Liver (tissue), 9 donors: ENCODE results near the gene AHNAK2. TPM values are rescaled to one million over a fixed set of nuclear protein-coding genes. Genes with fewer than 3 reads are reported as not detected.

ENCODE experiments used
- DNase-seq: peaks from one replicate; pipeline ENCODE4 v3.0.0-alpha.2; 2017; ENCODE audit warnings: low spot score
- H3K27ac ChIP-seq, 2 donors: one replicate each; pipeline ENCODE4 v1.7.0; 2013; ENCODE audit warnings: inconsistent platforms in 2 of 2, low read length in 2 of 2, control low read depth in 1 of 2, low read depth in 1 of 2, mild to moderate bottlenecking in 1 of 2
- H3K27me3 ChIP-seq, 4 donors: one replicate each; pipeline versions ENCODE4 v1.6.1 to v1.7.0; 2013; ENCODE audit warnings: low read length in 3 of 4, inconsistent platforms in 1 of 4, mild to moderate bottlenecking in 1 of 4, moderate library complexity in 1 of 4; ENCODE audit not compliant: control insufficient read depth in 4 of 4, insufficient read depth in 4 of 4
- H3K36me3 ChIP-seq, 4 donors: one replicate each; pipeline versions ENCODE4 v1.6.1 to v1.7.0; 2013; ENCODE audit warnings: low read length in 3 of 4, mild to moderate bottlenecking in 3 of 4, low read depth in 1 of 4, moderate library complexity in 1 of 4; ENCODE audit not compliant: control insufficient read depth in 4 of 4, insufficient read depth in 3 of 4
- H3K4me1 ChIP-seq, 4 donors: one replicate each; pipeline versions ENCODE4 v1.6.1 to v1.7.0; 2013; ENCODE audit warnings: low read length in 3 of 4, mild to moderate bottlenecking in 3 of 4, moderate library complexity in 1 of 4; ENCODE audit not compliant: control insufficient read depth in 4 of 4, insufficient read depth in 4 of 4
- H3K4me3 ChIP-seq, 3 donors: one replicate each; pipeline versions ENCODE4 v1.6.1 to v1.7.0; 2013; ENCODE audit warnings: low read length in 3 of 3, control low read depth in 1 of 3, low read depth in 1 of 3, mild to moderate bottlenecking in 1 of 3
- H3K9ac ChIP-seq, 2 donors: one replicate each; pipeline ENCODE4 v1.7.0; 2013; ENCODE audit warnings: low read length in 2 of 2, mild to moderate bottlenecking in 2 of 2, moderate library complexity in 2 of 2, control low read depth in 1 of 2, low read depth in 1 of 2
- H3K9me3 ChIP-seq, 4 donors: one replicate each; pipeline versions ENCODE4 v1.6.1 to v1.7.0; 2013; ENCODE audit warnings: low read length in 3 of 4; ENCODE audit not compliant: control insufficient read depth in 4 of 4
- EGR1 ChIP-seq, 2 donors: IDR thresholded peaks; 2 replicates each; pipeline ENCODE4 v1.6.1; 2016 to 2018; ENCODE audit warnings: antibody characterized with exemption in 2 of 2, low read depth in 2 of 2
- NR2F2 ChIP-seq: IDR thresholded peaks from 2 replicates; pipeline ENCODE4 v1.6.1; 2016; ENCODE audit warnings: antibody characterized with exemption
- RXRA ChIP-seq, 2 donors: IDR thresholded peaks; 2 replicates each; pipeline ENCODE4 v1.6.1; 2017 to 2018; ENCODE audit warnings: antibody characterized with exemption in 2 of 2, mild to moderate bottlenecking in 1 of 2
- WGBS: extraction: QIAGEN DNeasy Blood & Tissue Kit; methylation state at CpG from one replicate; pipeline ENCODE4 v1.1.7; 2013; 5-methylcytosine and 5-hydroxymethylcytosine counted together
- polyA plus RNA-seq, 2 donors: library from polyadenylated mRNA; stranded (reverse) in 1 of 2; unstranded in 1 of 2; fragments of 200-250 nt in 1 of 2; fragments of >200 nt in 1 of 2; fragmentation: Nextera tagmentation in 1 of 2; extraction: Ambion mirVana in 1 of 2; gene quantifications; one replicate each; pipeline versions ENCODE4 v1.2.1 to v1.2.3, GENCODE V29; 2013 to 2015
- total RNA-seq, 2 donors: library from RNA; depleted of rRNA; stranded (reverse); fragments of >200 nt; gene quantifications; one replicate each; pipeline ENCODE4 v1.2.3, GENCODE V29; 2014
- TF ChIP-seq, protein P1 (sequence below): IDR thresholded peaks from 2 replicates; pipeline ENCODE4 v1.6.1; 2016; ENCODE audit warnings: antibody characterized with exemption, mild to moderate bottlenecking
- donor health status: healthy.
- donor health status: healthy.
- donor health status: healthy.
- donor health status: healthy.
- donor health status: healthy.

AHNAK2 gene
- total and polyA plus RNA-seq, 4 donors: 0.05 to 2.6 (median 1.2) TPM

DNA sequence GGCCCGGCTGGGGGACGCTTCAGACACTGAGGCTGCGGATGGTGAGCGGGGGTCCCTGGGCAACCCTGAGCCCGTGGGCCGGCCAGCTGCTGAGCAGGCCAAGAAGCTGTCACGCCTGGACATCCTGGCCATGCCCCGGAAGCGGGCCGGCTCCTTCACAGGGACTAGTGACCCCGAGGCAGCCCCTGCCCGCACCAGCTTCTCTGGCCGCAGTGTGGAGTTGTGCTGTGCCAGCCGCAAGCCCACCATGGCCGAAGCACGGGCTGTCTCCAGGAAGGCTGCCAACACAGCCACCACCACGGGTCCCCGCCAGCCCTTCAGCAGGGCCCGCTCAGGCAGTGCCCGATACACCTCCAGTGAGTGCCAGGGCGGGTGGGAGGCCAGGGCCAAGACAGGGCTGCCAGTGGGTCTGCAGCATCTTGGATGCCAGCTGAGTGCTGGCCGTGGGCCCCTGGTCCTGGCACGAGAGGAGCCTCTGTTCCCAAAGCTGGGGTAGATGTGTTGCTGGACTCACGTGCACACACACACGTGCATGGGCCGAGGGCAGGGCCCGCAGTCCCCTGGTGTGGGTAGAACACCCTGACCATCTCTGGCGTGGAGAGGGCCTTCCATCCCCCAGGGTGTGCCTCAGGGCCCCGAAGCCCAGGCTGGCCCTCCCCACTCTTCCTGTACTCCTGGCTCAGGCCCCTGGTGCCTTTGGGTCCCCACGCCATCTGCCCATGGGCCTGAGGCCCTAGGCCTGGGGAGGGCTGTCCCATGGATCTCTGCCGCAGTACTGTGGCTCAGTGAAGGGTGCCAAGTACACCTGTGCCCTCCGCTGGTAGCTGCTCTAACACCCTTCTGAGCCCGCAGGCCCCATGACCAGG, 90.3 kb downstream of the AHNAK2 start:
- Histone ChIP-seq H3K4me3 (no peak overlapping the region), H3K27ac (no peak overlapping the region), H3K27me3 (no peaks in the 10 kb centered on the region), H3K9ac (no peak overlapping the region), H3K36me3 (peaks cover 2 to 34% (median 17%) of the 10 kb centered on the region in 4 donors), H3K4me1 (no peaks in the 10 kb centered on the region), H3K9me3 (no peaks in the 10 kb centered on the region)
- DNase-seq: no peak
- TF ChIP-seq NR2F2: no peak
- TF ChIP-seq, protein P1, sequence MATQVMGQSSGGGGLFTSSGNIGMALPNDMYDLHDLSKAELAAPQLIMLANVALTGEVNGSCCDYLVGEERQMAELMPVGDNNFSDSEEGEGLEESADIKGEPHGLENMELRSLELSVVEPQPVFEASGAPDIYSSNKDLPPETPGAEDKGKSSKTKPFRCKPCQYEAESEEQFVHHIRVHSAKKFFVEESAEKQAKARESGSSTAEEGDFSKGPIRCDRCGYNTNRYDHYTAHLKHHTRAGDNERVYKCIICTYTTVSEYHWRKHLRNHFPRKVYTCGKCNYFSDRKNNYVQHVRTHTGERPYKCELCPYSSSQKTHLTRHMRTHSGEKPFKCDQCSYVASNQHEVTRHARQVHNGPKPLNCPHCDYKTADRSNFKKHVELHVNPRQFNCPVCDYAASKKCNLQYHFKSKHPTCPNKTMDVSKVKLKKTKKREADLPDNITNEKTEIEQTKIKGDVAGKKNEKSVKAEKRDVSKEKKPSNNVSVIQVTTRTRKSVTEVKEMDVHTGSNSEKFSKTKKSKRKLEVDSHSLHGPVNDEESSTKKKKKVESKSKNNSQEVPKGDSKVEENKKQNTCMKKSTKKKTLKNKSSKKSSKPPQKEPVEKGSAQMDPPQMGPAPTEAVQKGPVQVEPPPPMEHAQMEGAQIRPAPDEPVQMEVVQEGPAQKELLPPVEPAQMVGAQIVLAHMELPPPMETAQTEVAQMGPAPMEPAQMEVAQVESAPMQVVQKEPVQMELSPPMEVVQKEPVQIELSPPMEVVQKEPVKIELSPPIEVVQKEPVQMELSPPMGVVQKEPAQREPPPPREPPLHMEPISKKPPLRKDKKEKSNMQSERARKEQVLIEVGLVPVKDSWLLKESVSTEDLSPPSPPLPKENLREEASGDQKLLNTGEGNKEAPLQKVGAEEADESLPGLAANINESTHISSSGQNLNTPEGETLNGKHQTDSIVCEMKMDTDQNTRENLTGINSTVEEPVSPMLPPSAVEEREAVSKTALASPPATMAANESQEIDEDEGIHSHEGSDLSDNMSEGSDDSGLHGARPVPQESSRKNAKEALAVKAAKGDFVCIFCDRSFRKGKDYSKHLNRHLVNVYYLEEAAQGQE: no peak
- no peak for TF ChIP-seq RXRA (IDR thresholded peaks at IDR 0.05)
- TF ChIP-seq EGR1 (IDR thresholded peaks at IDR 0.05; ENCODE audit: low read depth in 2 of 2): no peak
- 96% methylated on average over 33 of the region's 33 CpGs for WGBS

Other genes starting within 250 kb of the AHNAK2 start
- 10 to 100 TPM; 67.4 to 90.4 TPM for gene SIVA1, start 225.2 kb downstream of the AHNAK2 start, total RNA-seq
- 100 to 1,000 TPM; 109 to 115 TPM for gene SIVA1, start 225.2 kb downstream of the AHNAK2 start, polyA plus RNA-seq
- 100 to 1,000 TPM in 1 of 2 donors, 10 to 100 TPM in 1; 39.2 to 192 TPM for gene AKT1, start 182.6 kb downstream of the AHNAK2 start, total RNA-seq
- gene AKT1, start 182.6 kb downstream of the AHNAK2 start, polyA plus RNA-seq: 10 to 100 TPM; 30.6 to 78.2 TPM
- 1 to 10 TPM; 5.4 to 9.4 TPM for gene ZBTB42, start 177.3 kb downstream of the AHNAK2 start, total RNA-seq
- gene ZBTB42, start 177.3 kb downstream of the AHNAK2 start, polyA plus RNA-seq: 1 to 10 TPM; 1.5 to 4.4 TPM
- gene CEP170B, start 113.1 kb downstream of the AHNAK2 start, total RNA-seq: 10 to 100 TPM in 1 of 2 donors, 1 to 10 TPM in 1; 3.4 to 10.9 TPM
- 10 to 100 TPM in 1 of 2 donors, 1 to 10 TPM in 1; 1.5 to 10.1 TPM for gene CEP170B, start 113.1 kb downstream of the AHNAK2 start, polyA plus RNA-seq
- gene PLD4, start 53.5 kb downstream of the AHNAK2 start, total RNA-seq: 10 to 100 TPM in 1 of 2 donors, under 1 TPM in 1; under 0.01 to 14.5 TPM
- under 1 TPM; 0.31 to 0.39 TPM for gene PLD4, start 53.5 kb downstream of the AHNAK2 start, polyA plus RNA-seq
- 1 to 10 TPM in 1 of 2 donors, under 1 TPM in 1; 0.98 to 3.5 TPM for gene CLBA1, start 7.4 kb upstream of the AHNAK2 start, total RNA-seq
- gene CLBA1, start 7.4 kb upstream of the AHNAK2 start, polyA plus RNA-seq: 1 to 10 TPM; 1.0 to 3.9 TPM
- gene CDCA4, start 42.7 kb upstream of the AHNAK2 start, total RNA-seq: 10 to 100 TPM in 1 of 2 donors, 1 to 10 TPM in 1; 2.9 to 34.5 TPM
- 1 to 10 TPM; 1.2 to 2.5 TPM for gene CDCA4, start 42.7 kb upstream of the AHNAK2 start, polyA plus RNA-seq
- gene GPR132, start 87.1 kb upstream of the AHNAK2 start, total RNA-seq: 1 to 10 TPM; 1.2 TPM
- under 1 TPM; 0.32 to 0.33 TPM for gene GPR132, start 87.1 kb upstream of the AHNAK2 start, polyA plus RNA-seq
- 1 to 10 TPM in 1 of 2 donors, under 1 TPM in 1; 0.33 to 1.0 TPM for gene JAG2, start 190.4 kb upstream of the AHNAK2 start, total RNA-seq
- under 1 TPM; 0.24 to 0.75 TPM for gene JAG2, start 190.4 kb upstream of the AHNAK2 start, polyA plus RNA-seq
- gene NUDT14, start 202.9 kb upstream of the AHNAK2 start, total RNA-seq: 1 to 10 TPM; 3.8 to 4.8 TPM
- 10 to 100 TPM; 11.1 to 24.2 TPM for gene NUDT14, start 202.9 kb upstream of the AHNAK2 start, polyA plus RNA-seq